Heart left ventricle (tissue), 16 donors: Measurements from ENCODE around the gene SOBP. TPM values are rescaled to one million over a fixed set of nuclear protein-coding genes. Genes with fewer than 3 reads are reported as not detected.

Experiments used
- ATAC-seq, 4 donors: fragments of 200-7000 bp; cut with Tn5 transposase; one replicate each; pipeline ENCODE4 v1.9.1; 2020 to 2022; ENCODE audit warnings: moderate library complexity in 4 of 4, mild to moderate bottlenecking in 3 of 4, moderate number of reproducible peaks in 1 of 4
- DNase-seq, 5 donors: peaks; one replicate each; pipeline ENCODE4 v3.0.0-alpha.2; 2020
- H3K27ac ChIP-seq, 12 donors: fragments of 200-600 bp; sonication (generic) in 4 of 12; one replicate each; pipeline versions ENCODE4 v1.5.0 to v1.8.0; 2016 to 2022; ENCODE audit warnings: mild to moderate bottlenecking in 2 of 12
- H3K27me3 ChIP-seq, 9 donors: fragments of 200-600 bp; sonication (generic) in 2 of 9; one replicate each; pipeline versions ENCODE4 v1.5.1 to v1.8.0; 2016 to 2022; ENCODE audit warnings: mild to moderate bottlenecking in 3 of 9
- H3K36me3 ChIP-seq, 9 donors: fragments of 200-600 bp; sonication (generic) in 2 of 9; one replicate each; pipeline versions ENCODE4 v1.5.0 to v1.8.0; 2018 to 2022; ENCODE audit warnings: mild to moderate bottlenecking in 2 of 9
- H3K4me1 ChIP-seq, 12 donors: fragments of 200-600 bp; sonication (generic) in 4 of 12; one replicate each; pipeline versions ENCODE4 v1.5.0 to v1.8.0; 2016 to 2022; ENCODE audit warnings: mild to moderate bottlenecking in 3 of 12
- H3K4me3 ChIP-seq, 12 donors: fragments of 200-600 bp; sonication (generic) in 4 of 12; one replicate each; pipeline versions ENCODE4 v1.5.0 to v1.8.0; 2017 to 2022; ENCODE audit warnings: mild to moderate bottlenecking in 9 of 12, moderate library complexity in 4 of 12
- H3K9me3 ChIP-seq, 12 donors: fragments of 200-600 bp; sonication (generic) in 4 of 12; one replicate each; pipeline versions ENCODE4 v1.5.0 to v1.8.0; 2016 to 2022; ENCODE audit warnings: mild to moderate bottlenecking in 1 of 12
- CTCF ChIP-seq, 12 donors: fragments of 200-600 bp; sonication (generic) in 4 of 12; IDR thresholded peaks; one replicate each; pipeline versions ENCODE4 v1.5.0 to v1.8.0; 2018 to 2022; ENCODE audit warnings: antibody characterized with exemption in 12 of 12, mild to moderate bottlenecking in 5 of 12
- POLR2A ChIP-seq, 2 donors: fragments of 450-650 bp; IDR thresholded peaks; one replicate each; pipeline ENCODE4 v1.6.1; 2017; ENCODE audit warnings: antibody characterized with exemption in 2 of 2, mild to moderate bottlenecking in 2 of 2, moderate library complexity in 2 of 2
- whole genome bisulfite sequencing, 4 donors: extraction: QIAGEN DNeasy Blood & Tissue Kit in 2 of 4; methylation state at CpG; one replicate each; pipeline versions ENCODE4 v1.1.5 to v1.1.7; 2013 to 2018; 5-methylcytosine and 5-hydroxymethylcytosine counted together
- intact Hi-C, 10 donors: fragments of 100-400 bp; cut with DNase I; formaldehyde crosslinking; loops; one replicate each; pipeline versions ENCODE4 v1.11.1 to v1.14.2; 2022
- polyA plus RNA-seq, 2 donors: library from polyadenylated mRNA; stranded (reverse); fragments of 200-250 nt; gene quantifications; one replicate each; pipeline ENCODE4 v1.2.3, GENCODE V29; 2013
- total RNA-seq, 9 donors: library from RNA; depleted of rRNA in 2 of 9; stranded (reverse); fragments of >200 nt in 2 of 9; fragmentation: NEBNext Ultra II Directional in 3 of 9; extraction: Animal tissue kit (Norgen Biotek cat#: 25700) in 3 of 9; gene quantifications; one replicate each; pipeline versions ENCODE4 v1.1.0 to v1.2.4, GENCODE V29; 2016 to 2023
- donor health status: ischemic (EF 13 %, LVEDD 7.1; RV severe dilation, severe dysfunction).
- donor health status: healthy with polysubstance abuse.
- donor health status: DM: no; HTN: yes; CAD: no.
- donor health status: DM: no; HTN: no; CAD: no.
- donor health status: ischemic (EF 25% LVEDD 6.9; RV normal size, moderate dysfunction).
- donor health status: ischemic (EF 25% LVEDD 5.7; RV mildly dilated, moderate dysfunction).
- donor health status: healthy.
- donor health status: DM: yes; HTN: yes; CAD: no.
- donor health status: ischemic (EF 35%, LVEDD 5.7; RV mildly dilated, moderate dysfunction).
- donor health status: nonischemic (EF 11% LVEDD 7.7; RV severe dilation, severe dysfunction).
- donor health status: DM: yes; HTN: yes; CAD: no.
- donor health status: PGD.
- donor health status: ischemic (EF 29% LVEDD 5.4; RV normal size, mild dysfunction).
- donor health status: nonischemic (EF 23%, LVEDD 6.1; RV moderate dilation, normal function).

The SOBP gene
- total and polyA plus RNA-seq, 11 donors, result 10.6 to 24.9 (median 16.4) TPM

DNA sequence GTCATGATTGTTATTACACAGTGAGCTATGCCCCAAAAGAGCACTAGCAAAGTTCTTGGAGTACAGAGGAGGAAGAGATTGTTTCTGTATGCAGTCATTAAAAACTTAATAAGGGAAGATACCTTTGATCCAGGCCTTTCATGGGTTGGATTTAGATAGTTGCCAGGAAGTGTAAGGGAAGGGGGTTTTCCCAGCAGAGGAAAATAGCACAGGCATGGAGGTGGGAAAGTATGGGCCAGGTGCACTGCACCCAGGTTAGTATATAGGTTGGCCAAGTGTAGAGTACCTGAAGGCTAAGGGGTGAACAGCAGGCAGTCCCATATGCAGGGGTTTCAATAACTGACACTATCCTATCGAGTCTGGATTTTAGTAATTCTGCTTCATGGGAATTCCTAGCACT, 101.4 kb downstream of the SOBP start:
- Histone ChIP-seq H3K9me3 (no peaks in the 10 kb centered on the region), H3K27me3 (no peaks in the 10 kb centered on the region), H3K36me3 (no peaks in the 10 kb centered on the region), H3K27ac (no peak overlapping the region), H3K4me1 (peaks cover 0 to 50% (median 20%) of the 10 kb centered on the region in 12 donors), H3K4me3 (no peak overlapping the region)
- WGBS, 4 donors, result 94 to 100% (median 95%) methylated on average over 1 of the region's 1 CpG
- intact Hi-C loops, result no loop called here
- DNase-seq, result no peak
- TF ChIP-seq CTCF (IDR thresholded peaks at IDR 0.05), result no peak
- TF ChIP-seq POLR2A (IDR thresholded peaks at IDR 0.05), result no peak
- ATAC-seq, result no peak

DNA sequence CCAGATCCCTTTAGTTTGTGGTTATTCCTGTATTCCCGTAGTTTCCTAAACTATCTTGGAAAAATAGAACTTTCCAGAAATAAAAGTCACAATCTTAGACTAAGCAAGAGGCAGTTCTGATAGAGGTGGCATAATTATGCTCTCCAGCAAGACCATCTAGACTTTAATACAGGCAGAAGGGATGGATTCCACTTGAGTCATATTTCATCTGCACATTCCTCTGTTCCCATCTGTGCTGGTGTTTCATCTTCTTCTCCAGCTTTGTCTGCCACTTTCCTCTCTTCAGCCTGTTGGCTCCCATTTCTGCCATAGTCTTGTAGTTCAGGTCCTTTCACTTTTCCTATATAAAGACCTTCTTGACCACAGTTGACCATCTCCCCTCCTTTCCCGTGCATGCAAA, 102.9 kb downstream of the SOBP start:
- no peaks in the 10 kb centered on the region for H3K27me3 ChIP-seq
- WGBS, 4 donors, result 82 to 88% (median 85%) methylated on average over 2 of the region's 2 CpGs
- ATAC-seq (no peak), DNase-seq (no peak)
- H3K27ac ChIP-seq, result no peak overlapping the region
- no peak for TF ChIP-seq CTCF (IDR thresholded peaks at IDR 0.05)
- TF ChIP-seq POLR2A (IDR thresholded peaks at IDR 0.05), result no peak
- no peaks in the 10 kb centered on the region for H3K9me3 ChIP-seq
- H3K36me3 ChIP-seq, result no peaks in the 10 kb centered on the region
- intact Hi-C loops, result no loop called here
- no peak overlapping the region for H3K4me3 ChIP-seq
- peaks cover 0 to 39% (median 13%) of the 10 kb centered on the region in 12 donors for H3K4me1 ChIP-seq

- 72 to 86% (median 84%) methylated on average over 2 of the region's 2 CpGs for WGBS, 4 donors
- intact Hi-C loops, result no loop called here
- TF ChIP-seq POLR2A (IDR thresholded peaks at IDR 0.05) (no peak), CTCF (IDR thresholded peaks at IDR 0.05) (no peak)
- no peaks in the 10 kb centered on the region for H3K27me3 ChIP-seq
- no peak overlapping the region for H3K4me3 ChIP-seq
- DNase-seq (no peak), ATAC-seq (peak in 2 of 4 donors; percentile 75 to 83)
- peaks cover 0 to 39% (median 11%) of the 10 kb centered on the region in 12 donors for H3K4me1 ChIP-seq
- H3K27ac ChIP-seq, result no peak overlapping the region
- no peaks in the 10 kb centered on the region for H3K9me3 ChIP-seq
- H3K36me3 ChIP-seq, result no peaks in the 10 kb centered on the region
Measured at GRCh38 chr6:107594736-107595135, 104.8 kb downstream of the SOBP start.

- Histone ChIP-seq H3K9me3 (no peaks in the 10 kb centered on the region), H3K4me1 (peaks cover 0 to 58% (median 31%) of the 10 kb centered on the region in 12 donors), H3K27me3 (no peaks in the 10 kb centered on the region), H3K4me3 (no peak overlapping the region), H3K27ac (no peak overlapping the region), H3K36me3 (no peaks in the 10 kb centered on the region)
- TF ChIP-seq POLR2A (IDR thresholded peaks at IDR 0.05), result no peak
- no peak for TF ChIP-seq CTCF (IDR thresholded peaks at IDR 0.05)
- no peak for ATAC-seq
- intact Hi-C loops, result no loop called here
- 96 to 99% (median 97%) methylated on average over 6 of the region's 6 CpGs for WGBS, 4 donors
- DNase-seq, result no peak
Measured at GRCh38 chr6:107598091-107598490, 108.2 kb downstream of the SOBP start.
